ENCODE data around the gene IGF2R.

- TF ChIP-seq EP300 (IDR thresholded peaks at IDR 0.05; ENCODE audit: borderline replicate concordance) = no peak
- no peak for TF ChIP-seq YY1 (IDR thresholded peaks at IDR 0.05; ENCODE audit: low read depth)
- TF ChIP-seq USF1 (IDR thresholded peaks at IDR 0.05) = no peak
- no peak for TF ChIP-seq REST (IDR thresholded peaks at IDR 0.05; ENCODE audit: low read depth)
- TF ChIP-seq TAF1 (IDR thresholded peaks at IDR 0.05; ENCODE audit: low read depth) = no peak
- TF ChIP-seq CEBPB (IDR thresholded peaks at IDR 0.05) = no peak
- TF ChIP-seq TCF12 (IDR thresholded peaks at IDR 0.05; ENCODE audit: low read depth) = no peak
Observed at GRCh38 chr6:160082627-160083026, 113.7 kb downstream of the IGF2R start.

All from Ishikawa (cell line).